GM18511 (cell line): Measurements from ENCODE around the gene PTPN12.

Experiments used
- ATAC-seq: cut with Tn5 transposase; IDR thresholded peaks from one replicate; pipeline ENCODE4 v1.9.1; 2021; ENCODE audit warnings: mild to moderate bottlenecking, moderate library complexity; ENCODE audit not compliant: unreplicated experiment

PTPN12 gene

GRCh38 chr7:77658928-77659327 is 121.8 kb downstream of the PTPN12 start:
- no peak for ATAC-seq

GRCh38 chr7:77661816-77662215 is 124.7 kb downstream of the PTPN12 start:
- no peak for ATAC-seq

- no peak for ATAC-seq
These were observed 125.8 kb downstream of the PTPN12 start for GRCh38 chr7:77662869-77663268.

GRCh38 chr7:77664715-77665114 is 127.6 kb downstream of the PTPN12 start:
- ATAC-seq, result no peak

GRCh38 chr7:77665161-77665560 is 128.1 kb downstream of the PTPN12 start:
- ATAC-seq, result no peak

GRCh38 chr7:77667459-77668086 is 130.5 kb downstream of the PTPN12 start:
- no peak for ATAC-seq

GRCh38 chr7:77674878-77675277 is 137.8 kb downstream of the PTPN12 start:
- peak; percentile 82 for ATAC-seq

- no peak for ATAC-seq
These were observed 142.5 kb downstream of the PTPN12 start for GRCh38 chr7:77679608-77680007.

GRCh38 chr7:77680266-77680665 is 143.2 kb downstream of the PTPN12 start:
- ATAC-seq, result no peak

GRCh38 chr7:77684030-77684429 is 146.9 kb downstream of the PTPN12 start:
- ATAC-seq, result no peak

GRCh38 chr7:77685233-77685632 is 148.1 kb downstream of the PTPN12 start:
- ATAC-seq, result no peak

GRCh38 chr7:77687100-77687746 is 150.1 kb downstream of the PTPN12 start:
- ATAC-seq, result no peak

- no peak for ATAC-seq
These were observed 150.7 kb downstream of the PTPN12 start for GRCh38 chr7:77687747-77688144.
